IPS DF 6.9 (cell line): ENCODE results near the gene BID.

Source experiments
- DNase-seq: peaks from one replicate; pipeline ENCODE4 v3.0.0-alpha.2; 2013; ENCODE audit warnings: low read depth, low spot score
- H3K27ac ChIP-seq: one replicate; pipeline ENCODE4 v1.5.1; 2013; ENCODE audit warnings: low read length, control low read depth
- H3K27me3 ChIP-seq: 2 replicates; pipeline ENCODE4 v1.6.1; 2013; ENCODE audit warnings: mild to moderate bottlenecking, low read length; ENCODE audit not compliant: control insufficient read depth, insufficient read depth
- H3K36me3 ChIP-seq: 2 replicates; pipeline ENCODE4 v1.6.1; 2013; ENCODE audit warnings: low read length; ENCODE audit not compliant: control insufficient read depth, insufficient read depth
- H3K4me1 ChIP-seq: 2 replicates; pipeline ENCODE4 v1.6.1; 2013; ENCODE audit warnings: low read length; ENCODE audit not compliant: control insufficient read depth, insufficient read depth
- H3K4me3 ChIP-seq: 2 replicates; pipeline ENCODE4 v1.5.1; 2013; ENCODE audit warnings: mild to moderate bottlenecking, low read length
- H3K9me3 ChIP-seq: 2 replicates; pipeline ENCODE4 v1.6.1; 2013; ENCODE audit warnings: low read length, inconsistent platforms; ENCODE audit not compliant: control insufficient read depth, insufficient read depth
- WGBS: extraction: QIAGEN DNeasy Blood & Tissue Kit; methylation state at CpG from one replicate; pipeline ENCODE4 v1.1.7; 2013; ENCODE audit warnings: mixed read lengths, missing lambda C conversion rate; ENCODE audit not compliant: insufficient read length, insufficient coverage; 5-methylcytosine and 5-hydroxymethylcytosine counted together

The BID gene

GRCh38 chr22:17792299-17792698, 18.0 kb upstream of the BID start:
- Histone ChIP-seq H3K27ac (no peak overlapping the region), H3K36me3 (no peaks in the 10 kb centered on the region; the same call in 1 of the 2 replicates), H3K4me3 (no peak overlapping the region), H3K9me3 (no peaks in the 10 kb centered on the region), H3K4me1 (no peaks in the 10 kb centered on the region), H3K27me3 (no peaks in the 10 kb centered on the region)
- WGBS: no CpG with 5 or more reads among the region's 5 CpGs
- no peak for DNase-seq

- Histone ChIP-seq H3K36me3 (no peaks in the 10 kb centered on the region; the same call in 1 of the 2 replicates), H3K27ac (no peak overlapping the region), H3K4me3 (no peak overlapping the region), H3K4me1 (no peaks in the 10 kb centered on the region), H3K27me3 (no peaks in the 10 kb centered on the region), H3K9me3 (no peaks in the 10 kb centered on the region)
- DNase-seq: no peak
- no CpG with 5 or more reads among the region's 21 CpGs for WGBS
Observed at GRCh38 chr22:17791196-17791595, 16.9 kb upstream of the BID start.

- no CpG with 5 or more reads among the region's 27 CpGs for WGBS
- Histone ChIP-seq H3K27ac (no peak overlapping the region), H3K27me3 (no peaks in the 10 kb centered on the region), H3K4me3 (no peak overlapping the region), H3K9me3 (no peaks in the 10 kb centered on the region), H3K4me1 (no peaks in the 10 kb centered on the region), H3K36me3 (no peaks in the 10 kb centered on the region; the same call in 1 of the 2 replicates)
- no peak for DNase-seq
Observed at GRCh38 chr22:17789379-17790200, 15.3 kb upstream of the BID start.

GRCh38 chr22:17788528-17789378, 14.5 kb upstream of the BID start:
- H3K4me1 ChIP-seq: no peaks in the 10 kb centered on the region
- H3K4me3 ChIP-seq: no peak overlapping the region
- no peaks in the 10 kb centered on the region; the same call in 1 of the 2 replicates for H3K36me3 ChIP-seq
- H3K27ac ChIP-seq: no peak overlapping the region
- H3K27me3 ChIP-seq: no peaks in the 10 kb centered on the region
- WGBS: no CpG with 5 or more reads among the region's 32 CpGs
- no peak for DNase-seq
- no peaks in the 10 kb centered on the region for H3K9me3 ChIP-seq

GRCh38 chr22:17787716-17788330, 13.6 kb upstream of the BID start:
- no peaks in the 10 kb centered on the region; the same call in 1 of the 2 replicates for H3K36me3 ChIP-seq
- H3K4me3 ChIP-seq: no peak overlapping the region
- H3K4me1 ChIP-seq: no peaks in the 10 kb centered on the region
- H3K9me3 ChIP-seq: no peaks in the 10 kb centered on the region
- WGBS: no CpG with 5 or more reads among the region's 21 CpGs
- no peak overlapping the region for H3K27ac ChIP-seq
- DNase-seq: no peak
- H3K27me3 ChIP-seq: no peaks in the 10 kb centered on the region

- H3K27ac ChIP-seq: no peak overlapping the region
- H3K4me1 ChIP-seq: no peaks in the 10 kb centered on the region
- H3K36me3 ChIP-seq: no peaks in the 10 kb centered on the region; the same call in 1 of the 2 replicates
- no peaks in the 10 kb centered on the region for H3K27me3 ChIP-seq
- H3K4me3 ChIP-seq: no peak overlapping the region
- H3K9me3 ChIP-seq: no peaks in the 10 kb centered on the region
- no peak for DNase-seq
- no CpG with 5 or more reads among the region's 8 CpGs for WGBS
Observed at GRCh38 chr22:17787241-17787640, 13.0 kb upstream of the BID start.

- Histone ChIP-seq H3K27ac (no peak overlapping the region), H3K27me3 (no peaks in the 10 kb centered on the region), H3K36me3 (no peaks in the 10 kb centered on the region; the same call in 1 of the 2 replicates), H3K4me1 (no peaks in the 10 kb centered on the region), H3K4me3 (no peak overlapping the region), H3K9me3 (no peaks in the 10 kb centered on the region)
- no peak for DNase-seq
- WGBS: no CpG with 5 or more reads among the region's 18 CpGs
Observed at GRCh38 chr22:17786435-17787161, 12.3 kb upstream of the BID start.

GRCh38 chr22:17785185-17786184, 11.2 kb upstream of the BID start:
- no peaks in the 10 kb centered on the region for H3K4me1 ChIP-seq
- no peak overlapping the region for H3K27ac ChIP-seq
- no peaks in the 10 kb centered on the region; the same call in 1 of the 2 replicates for H3K36me3 ChIP-seq
- no peaks in the 10 kb centered on the region for H3K9me3 ChIP-seq
- no peak overlapping the region for H3K4me3 ChIP-seq
- DNase-seq: peak; percentile 64
- WGBS: no CpG with 5 or more reads among the region's 37 CpGs
- no peaks in the 10 kb centered on the region for H3K27me3 ChIP-seq

GRCh38 chr22:17784776-17785175, 10.5 kb upstream of the BID start:
- H3K4me1 ChIP-seq: no peaks in the 10 kb centered on the region
- WGBS: no CpG with 5 or more reads among the region's 11 CpGs
- no peak overlapping the region for H3K4me3 ChIP-seq
- H3K27ac ChIP-seq: no peak overlapping the region
- no peak for DNase-seq
- H3K27me3 ChIP-seq: no peaks in the 10 kb centered on the region
- no peaks in the 10 kb centered on the region for H3K9me3 ChIP-seq
- H3K36me3 ChIP-seq: no peaks in the 10 kb centered on the region; the same call in 1 of the 2 replicates
